Stimulated activated naive B cell treated with anti-CD40 and anti-IgM and Interleukin-4, amounts not matched to agents 10 μg/mL and 1 μg/mL and 100 μg/mL, for 72 hours (primary cell): ENCODE data around the gene CDAN1.

ENCODE experiments used
- ATAC-seq, 2 donors: fragments of 150-1000 bp; cut with Tn5 transposase; replicated peaks; 2 replicates each; pipeline ENCODE4 v1.10.0; 2021; ENCODE audit warnings: moderate library complexity in 1 of 2
- DNase-seq: peaks from one replicate; pipeline ENCODE4 v3.0.0; 2021
- H3K27ac Mint-ChIP-seq: one replicate; pipeline ENCODE4 v1.8.0; 2022; ENCODE audit warnings: mild to moderate bottlenecking, mixed read lengths
- H3K27me3 Mint-ChIP-seq, 2 donors: one replicate each; pipeline ENCODE4 v1.8.0; 2022; ENCODE audit warnings: mixed read lengths in 2 of 2
- H3K36me3 Mint-ChIP-seq, 2 donors: one replicate each; pipeline ENCODE4 v1.8.0; 2022; ENCODE audit warnings: mixed read lengths in 2 of 2, mild to moderate bottlenecking in 1 of 2
- H3K4me1 Mint-ChIP-seq, 2 donors: one replicate each; pipeline ENCODE4 v1.8.0; 2022; ENCODE audit warnings: mixed read lengths in 2 of 2, mild to moderate bottlenecking in 1 of 2
- H3K4me3 Mint-ChIP-seq, 2 donors: one replicate each; pipeline ENCODE4 v1.8.0; 2022; ENCODE audit warnings: mild to moderate bottlenecking in 2 of 2, mixed read lengths in 2 of 2, moderate library complexity in 1 of 2
- H3K9me3 Mint-ChIP-seq, 2 donors: one replicate each; pipeline ENCODE4 v1.8.0; 2022; ENCODE audit warnings: mixed read lengths in 2 of 2, mild to moderate bottlenecking in 1 of 2

CDAN1 gene

DNA sequence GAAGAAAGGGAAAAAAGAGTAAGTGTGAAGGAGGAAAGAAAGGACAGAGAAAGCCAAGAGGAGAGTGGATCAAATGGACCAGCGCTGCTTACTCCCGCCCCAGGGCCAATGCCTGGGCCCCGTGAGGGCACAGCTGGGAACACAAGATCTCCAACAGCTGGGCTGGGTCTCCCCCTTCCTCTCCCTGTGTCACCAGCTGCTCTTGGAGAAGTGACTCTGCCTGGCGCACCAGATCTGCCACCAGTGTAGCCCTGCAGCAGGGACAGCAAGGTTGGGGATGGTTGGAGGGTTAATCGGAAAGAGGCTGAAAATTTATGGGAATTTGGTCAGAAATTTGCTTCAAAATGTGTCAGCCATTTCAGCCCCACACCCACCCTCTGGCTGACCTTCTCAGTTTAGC, 8.4 kb downstream of the CDAN1 start:
- no peak overlapping the region for H3K27ac Mint-ChIP-seq
- no peaks in the 10 kb centered on the region for H3K27me3 Mint-ChIP-seq
- no peaks in the 10 kb centered on the region for H3K9me3 Mint-ChIP-seq
- H3K4me1 Mint-ChIP-seq, result peaks cover 0 to 4% of the 10 kb centered on the region in 2 donors
- ATAC-seq, result no peak
- H3K36me3 Mint-ChIP-seq, result peaks cover 51 to 65% of the 10 kb centered on the region in 2 donors
- DNase-seq, result no peak
- H3K4me3 Mint-ChIP-seq, result no peak overlapping the region

DNA sequence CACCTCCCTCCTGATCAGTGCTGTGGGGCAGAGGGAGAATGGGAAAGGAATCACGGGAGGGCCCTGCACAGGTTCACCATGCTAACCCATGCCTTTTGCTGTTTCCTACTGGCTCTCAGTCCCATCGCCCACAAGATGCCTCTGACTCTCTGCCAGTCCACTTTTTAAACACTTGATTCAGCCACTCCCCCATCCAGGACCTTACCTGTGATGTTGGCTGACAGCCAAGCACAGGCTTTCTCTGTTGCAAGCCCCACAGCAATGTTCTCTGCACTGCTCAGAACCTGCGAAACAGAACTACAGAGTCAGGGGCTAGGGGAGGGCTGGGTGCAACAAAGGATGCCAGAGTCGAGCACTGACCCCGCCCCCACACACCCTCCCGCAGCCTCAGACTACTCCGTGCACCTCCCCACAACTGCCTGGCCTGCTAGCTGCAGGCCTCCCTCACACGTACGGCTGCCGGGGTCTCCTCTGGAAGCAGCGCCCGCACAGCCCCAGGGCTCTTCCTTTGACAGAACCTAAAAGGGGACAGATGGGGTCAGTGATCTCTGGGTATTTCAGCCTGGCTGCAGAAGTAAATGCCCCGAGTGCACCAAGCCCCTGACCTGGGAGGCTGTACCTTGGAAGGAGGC, 9.1 kb downstream of the CDAN1 start:
- H3K27me3 Mint-ChIP-seq, result no peaks in the 10 kb centered on the region
- no peak for ATAC-seq

GRCh38 chr15:42726114-42726513, 10.8 kb downstream of the CDAN1 start:
- no peak for ATAC-seq
- H3K36me3 Mint-ChIP-seq, result peaks cover 39 to 45% of the 10 kb centered on the region in 2 donors
- H3K9me3 Mint-ChIP-seq, result no peaks in the 10 kb centered on the region

More for the DNA sequence above, 9.1 kb downstream of the CDAN1 start:
- Mint-ChIP-seq H3K9me3 (no peaks in the 10 kb centered on the region), H3K4me3 (no peak overlapping the region), H3K36me3 (peaks cover 50 to 62% of the 10 kb centered on the region in 2 donors), H3K4me1 (peaks cover 0 to 2% of the 10 kb centered on the region in 2 donors), H3K27ac (no peak overlapping the region)
- DNase-seq, result no peak

DNA sequence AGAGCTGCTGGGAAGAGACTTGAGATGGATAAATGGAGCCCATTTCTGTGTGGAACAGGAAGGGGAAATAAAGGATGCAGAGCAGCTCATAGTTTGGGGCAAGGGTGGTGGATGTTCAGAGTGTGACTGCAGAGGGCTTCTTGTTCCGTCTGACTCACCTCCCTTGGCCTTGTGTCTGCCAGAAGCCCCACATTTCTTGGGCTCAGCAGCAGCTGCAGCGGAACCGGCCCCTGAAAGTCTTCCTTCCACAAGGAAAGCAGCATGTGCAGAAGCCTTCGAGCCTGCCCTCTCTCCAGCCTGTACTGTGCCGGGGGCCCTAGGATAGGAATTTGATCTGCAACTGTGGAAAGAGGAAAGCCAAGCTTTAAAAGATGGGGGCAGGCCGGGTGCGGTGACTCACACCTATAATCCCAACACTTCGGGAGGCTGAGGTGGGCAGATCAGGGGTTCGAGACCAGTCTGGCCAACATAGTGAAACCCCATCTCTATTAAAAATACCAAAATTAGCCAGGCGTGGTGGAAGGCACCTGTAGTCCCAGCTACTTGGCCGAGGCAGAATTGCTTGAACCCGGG, 11.5 kb downstream of the CDAN1 start:
- ATAC-seq, result no peak
- no peak overlapping the region for H3K4me3 Mint-ChIP-seq
- no peak for DNase-seq
- H3K4me1 Mint-ChIP-seq, result peaks cover 0 to 2% of the 10 kb centered on the region in 2 donors
- peaks cover 37 to 43% of the 10 kb centered on the region in 2 donors for H3K36me3 Mint-ChIP-seq
- H3K27me3 Mint-ChIP-seq, result no peaks in the 10 kb centered on the region
- H3K9me3 Mint-ChIP-seq, result no peaks in the 10 kb centered on the region
- H3K27ac Mint-ChIP-seq, result peak overlapping the region; percentile 20

More at GRCh38 chr15:42726114-42726513, 10.8 kb downstream of the CDAN1 start:
- Mint-ChIP-seq H3K27ac (no peak overlapping the region), H3K4me3 (no peak overlapping the region), H3K4me1 (peaks cover 0 to 2% of the 10 kb centered on the region in 2 donors), H3K27me3 (no peaks in the 10 kb centered on the region)
- no peak for DNase-seq

GRCh38 chr15:42724276-42724675, 12.7 kb downstream of the CDAN1 start:
- H3K36me3 Mint-ChIP-seq, result peaks cover 36 to 46% of the 10 kb centered on the region in 2 donors
- no peaks in the 10 kb centered on the region for H3K27me3 Mint-ChIP-seq
- no peak for DNase-seq
- no peak for ATAC-seq
- peak overlapping the region; percentile 76 for H3K27ac Mint-ChIP-seq
- H3K4me3 Mint-ChIP-seq, result no peak overlapping the region
- H3K9me3 Mint-ChIP-seq, result no peaks in the 10 kb centered on the region
- H3K4me1 Mint-ChIP-seq, result no peaks in the 10 kb centered on the region

DNA sequence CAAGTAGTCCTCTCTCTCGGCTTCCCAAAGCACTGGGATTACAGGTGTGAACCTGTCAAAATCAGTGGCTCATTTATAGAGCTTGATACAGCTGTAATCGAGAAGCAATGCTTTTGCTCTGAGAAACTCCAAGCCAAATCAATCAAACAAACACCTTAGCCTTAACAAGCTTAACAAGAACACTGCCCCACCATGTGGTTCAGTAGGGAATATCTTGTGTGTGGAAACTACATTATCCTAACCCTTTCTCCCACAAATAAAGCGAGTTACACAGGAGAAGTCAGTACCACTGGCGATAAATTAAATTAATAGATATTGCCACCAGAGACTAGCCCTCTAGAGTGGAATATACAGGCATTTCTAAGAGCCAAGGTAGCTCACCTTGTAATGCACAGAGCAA, 13.9 kb downstream of the CDAN1 start:
- H3K27ac Mint-ChIP-seq, result peak overlapping the region; percentile 20
- no peak for DNase-seq
- H3K4me3 Mint-ChIP-seq, result no peak overlapping the region
- H3K27me3 Mint-ChIP-seq, result no peaks in the 10 kb centered on the region
- no peak for ATAC-seq
- peaks cover 31 to 44% of the 10 kb centered on the region in 2 donors for H3K36me3 Mint-ChIP-seq
- H3K9me3 Mint-ChIP-seq, result no peaks in the 10 kb centered on the region
- no peaks in the 10 kb centered on the region for H3K4me1 Mint-ChIP-seq

GRCh38 chr15:42721916-42722315, 15.0 kb downstream of the CDAN1 start:
- DNase-seq, result no peak
- no peak overlapping the region for H3K4me3 Mint-ChIP-seq
- no peaks in the 10 kb centered on the region for H3K9me3 Mint-ChIP-seq
- ATAC-seq, result no peak
- H3K27me3 Mint-ChIP-seq, result no peaks in the 10 kb centered on the region
- peaks cover 29 to 37% of the 10 kb centered on the region in 2 donors for H3K36me3 Mint-ChIP-seq
- H3K27ac Mint-ChIP-seq, result no peak overlapping the region
- no peaks in the 10 kb centered on the region for H3K4me1 Mint-ChIP-seq

- H3K27ac Mint-ChIP-seq, result no peak overlapping the region
- H3K27me3 Mint-ChIP-seq, result no peaks in the 10 kb centered on the region
- ATAC-seq, result no peak
- no peaks in the 10 kb centered on the region for H3K9me3 Mint-ChIP-seq
- no peak overlapping the region for H3K4me3 Mint-ChIP-seq
- H3K4me1 Mint-ChIP-seq, result no peaks in the 10 kb centered on the region
- DNase-seq, result no peak
- peaks cover 25 to 37% of the 10 kb centered on the region in 2 donors for H3K36me3 Mint-ChIP-seq
These were observed 15.9 kb downstream of the CDAN1 start for GRCh38 chr15:42721016-42721415.

- Mint-ChIP-seq H3K4me3 (no peak overlapping the region), H3K27ac (no peak overlapping the region), H3K9me3 (no peaks in the 10 kb centered on the region), H3K4me1 (no peaks in the 10 kb centered on the region), H3K27me3 (no peaks in the 10 kb centered on the region), H3K36me3 (peaks cover 21 to 31% of the 10 kb centered on the region in 2 donors)
- no peak for DNase-seq
- ATAC-seq, result no peak
These were observed 16.9 kb downstream of the CDAN1 start for GRCh38 chr15:42720071-42720470.

DNA sequence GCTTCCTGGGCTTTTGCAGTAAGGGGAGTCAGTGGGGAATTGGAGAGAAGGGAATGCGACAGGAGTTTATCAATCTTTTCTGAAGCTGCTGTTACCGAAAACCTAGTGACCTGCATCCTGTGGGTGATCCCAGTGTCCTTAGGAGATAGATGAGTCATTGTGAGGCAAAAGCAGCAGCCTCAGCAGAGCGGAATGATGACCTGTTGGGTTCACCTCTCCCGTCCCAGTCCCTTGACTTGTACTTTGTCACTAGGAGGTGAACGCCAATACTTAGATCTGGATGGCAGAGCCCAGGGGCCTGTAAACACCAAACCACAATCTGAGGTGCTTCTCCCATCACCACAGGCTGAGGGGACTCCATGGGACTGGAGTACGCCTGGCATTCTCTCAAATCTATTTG, 17.9 kb downstream of the CDAN1 start:
- Mint-ChIP-seq H3K27me3 (no peaks in the 10 kb centered on the region), H3K36me3 (peaks cover 19 to 24% of the 10 kb centered on the region in 2 donors), H3K27ac (no peak overlapping the region), H3K4me1 (no peaks in the 10 kb centered on the region), H3K4me3 (no peak overlapping the region), H3K9me3 (no peaks in the 10 kb centered on the region)
- DNase-seq (no peak), ATAC-seq (no peak)

GRCh38 chr15:42716626-42717025, 20.3 kb downstream of the CDAN1 start:
- ATAC-seq (no peak), DNase-seq (no peak)
- H3K9me3 Mint-ChIP-seq, result no peaks in the 10 kb centered on the region
- H3K4me3 Mint-ChIP-seq, result no peak overlapping the region
- no peaks in the 10 kb centered on the region for H3K27me3 Mint-ChIP-seq
- H3K4me1 Mint-ChIP-seq, result no peaks in the 10 kb centered on the region
- peaks cover 16 to 22% of the 10 kb centered on the region in 2 donors for H3K36me3 Mint-ChIP-seq
- no peak overlapping the region for H3K27ac Mint-ChIP-seq

- H3K27me3 Mint-ChIP-seq, result no peaks in the 10 kb centered on the region
- DNase-seq, result no peak
- no peaks in the 10 kb centered on the region for H3K9me3 Mint-ChIP-seq
- H3K27ac Mint-ChIP-seq, result no peak overlapping the region
- no peak for ATAC-seq
- H3K4me3 Mint-ChIP-seq, result no peak overlapping the region
- peaks cover 16 to 22% of the 10 kb centered on the region in 2 donors for H3K36me3 Mint-ChIP-seq
- H3K4me1 Mint-ChIP-seq, result no peaks in the 10 kb centered on the region
These were observed 20.8 kb downstream of the CDAN1 start for GRCh38 chr15:42716125-42716524.

DNA sequence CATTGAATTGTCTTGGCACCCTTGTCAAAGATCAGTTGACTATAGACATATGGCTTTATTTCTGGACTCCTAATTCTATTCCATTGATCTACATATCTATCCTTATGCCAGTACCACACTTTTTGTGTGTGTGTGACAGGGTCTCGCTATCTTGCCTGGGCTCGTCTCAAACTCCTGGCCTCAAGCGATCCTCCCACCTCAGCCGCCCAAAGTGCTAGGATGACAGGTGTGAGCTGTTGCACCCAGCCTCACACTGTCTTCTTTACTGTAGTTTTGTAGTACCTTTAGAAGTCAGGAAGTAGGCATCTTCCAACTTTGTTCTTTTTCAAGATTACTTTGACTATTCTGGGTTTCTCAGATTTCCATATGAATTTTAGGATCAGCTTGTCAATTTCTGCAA, 24.3 kb downstream of the CDAN1 start:
- no peaks in the 10 kb centered on the region for H3K27me3 Mint-ChIP-seq

GRCh38 chr15:42711746-42712145, 25.2 kb downstream of the CDAN1 start:
- no peaks in the 10 kb centered on the region for H3K4me1 Mint-ChIP-seq
- peaks cover 1 to 9% of the 10 kb centered on the region in 2 donors for H3K36me3 Mint-ChIP-seq
- H3K27me3 Mint-ChIP-seq, result no peaks in the 10 kb centered on the region
- ATAC-seq (no peak), DNase-seq (no peak)
- no peak overlapping the region for H3K4me3 Mint-ChIP-seq
- H3K9me3 Mint-ChIP-seq, result no peaks in the 10 kb centered on the region
- no peak overlapping the region for H3K27ac Mint-ChIP-seq

More for the DNA sequence above, 24.3 kb downstream of the CDAN1 start:
- Mint-ChIP-seq H3K4me3 (no peak overlapping the region), H3K4me1 (no peaks in the 10 kb centered on the region), H3K27ac (no peak overlapping the region), H3K36me3 (peaks cover 1 to 9% of the 10 kb centered on the region in 2 donors), H3K9me3 (no peaks in the 10 kb centered on the region)
- no peak for DNase-seq
- no peak for ATAC-seq

- no peaks in the 10 kb centered on the region for H3K9me3 Mint-ChIP-seq
- H3K4me1 Mint-ChIP-seq, result no peaks in the 10 kb centered on the region
- H3K4me3 Mint-ChIP-seq, result no peak overlapping the region
- no peak for ATAC-seq
- DNase-seq, result no peak
- peaks cover 1 to 9% of the 10 kb centered on the region in 2 donors for H3K36me3 Mint-ChIP-seq
- H3K27me3 Mint-ChIP-seq, result no peaks in the 10 kb centered on the region
- no peak overlapping the region for H3K27ac Mint-ChIP-seq
These were observed 26.3 kb downstream of the CDAN1 start for GRCh38 chr15:42710662-42711061.
